GM19193 (cell line): Measurements from ENCODE around the gene INS.

Experiments used
- POLR2A ChIP-seq: IDR thresholded peaks from 4 replicates; pipeline ENCODE4 v1.6.1; 2011; ENCODE audit not compliant: insufficient read depth, insufficient read length; ENCODE audit errors: extremely low read depth

Gene INS

GRCh38 chr11:2148595-2148994 is 12.4 kb downstream of the INS start:
- no peak for TF ChIP-seq POLR2A

- no peak for TF ChIP-seq POLR2A
Measured at GRCh38 chr11:2147391-2147790, 13.6 kb downstream of the INS start.

GRCh38 chr11:2146051-2146450 is 15.0 kb downstream of the INS start:
- TF ChIP-seq POLR2A, result no peak

- no peak for TF ChIP-seq POLR2A
Measured at GRCh38 chr11:2144544-2145248, 16.3 kb downstream of the INS start.

GRCh38 chr11:2143799-2144543 is 17.0 kb downstream of the INS start:
- no peak for TF ChIP-seq POLR2A

GRCh38 chr11:2143477-2143798 is 17.6 kb downstream of the INS start:
- TF ChIP-seq POLR2A, result no peak

- TF ChIP-seq POLR2A, result no peak
Measured at GRCh38 chr11:2142762-2143202, 18.2 kb downstream of the INS start.

GRCh38 chr11:2142300-2142759 is 18.7 kb downstream of the INS start:
- no peak for TF ChIP-seq POLR2A

GRCh38 chr11:2140411-2141400 is 20.3 kb downstream of the INS start:
- TF ChIP-seq POLR2A, result no peak

- TF ChIP-seq POLR2A, result no peak
Measured at GRCh38 chr11:2139621-2140337, 21.2 kb downstream of the INS start.

- no peak for TF ChIP-seq POLR2A
Measured at GRCh38 chr11:2139123-2139521, 21.9 kb downstream of the INS start, which contains the start of gene IGF2. IGF2 (minus strand) TSS chr11:2139389; CDS start chr11:2135523, 3,866 bp downstream.

GRCh38 chr11:2138431-2139122 is 22.4 kb downstream of the INS start:
- no peak for TF ChIP-seq POLR2A

GRCh38 chr11:2138068-2138430 is 23.0 kb downstream of the INS start:
- no peak for TF ChIP-seq POLR2A
